Small intestine (tissue), 7 donors: ENCODE measurements around the gene CD74. TPM values are rescaled to one million over a fixed set of nuclear protein-coding genes. Genes with fewer than 3 reads are reported as not detected.
"Not testable (repeated sequence)": the region's sequence is repeated elsewhere in the genome, so short reads cannot be mapped to it uniquely, and the experiment has no call there.

Experiments used
- DNase-seq, 2 donors: peaks; one replicate each; pipeline versions ENCODE4 v3.0.0 to v3.0.0-alpha.2; 2013
- FAIRE-seq: peaks from 2 replicates; lab custom pipeline; 2012; peaks lifted over from hg19 to GRCh38; lab: Jason Lieb, UNC
- H3K27ac ChIP-seq, 3 donors: one replicate each; pipeline ENCODE4 v1.5.1; 2013; ENCODE audit warnings: low read length in 2 of 3, mild to moderate bottlenecking in 2 of 3, control low read depth in 1 of 3, inconsistent platforms in 1 of 3, low read depth in 1 of 3, moderate library complexity in 1 of 3
- H3K27me3 ChIP-seq, 3 donors: one replicate each; pipeline ENCODE4 v1.6.1; 2013; ENCODE audit warnings: low read length in 3 of 3, inconsistent platforms in 1 of 3; ENCODE audit not compliant: control insufficient read depth in 3 of 3, insufficient read depth in 3 of 3
- H3K36me3 ChIP-seq, 3 donors: one replicate each; pipeline ENCODE4 v1.6.1; 2013; ENCODE audit warnings: low read length in 3 of 3, inconsistent platforms in 1 of 3, low read depth in 1 of 3, mild to moderate bottlenecking in 1 of 3, moderate library complexity in 1 of 3; ENCODE audit not compliant: control insufficient read depth in 3 of 3, insufficient read depth in 2 of 3
- H3K4me1 ChIP-seq, 3 donors: one replicate each; pipeline ENCODE4 v1.6.1; 2013; ENCODE audit warnings: low read length in 2 of 3, inconsistent platforms in 1 of 3, low read depth in 1 of 3, mild to moderate bottlenecking in 1 of 3, moderate library complexity in 1 of 3; ENCODE audit not compliant: control insufficient read depth in 3 of 3, insufficient read depth in 2 of 3
- H3K4me3 ChIP-seq, 3 donors: one replicate each; pipeline ENCODE4 v1.5.1; 2013; ENCODE audit warnings: low read length in 3 of 3, control low read depth in 1 of 3, inconsistent platforms in 1 of 3, low read depth in 1 of 3, mild to moderate bottlenecking in 1 of 3, moderate library complexity in 1 of 3
- H3K9me3 ChIP-seq, 2 donors: one replicate each; pipeline ENCODE4 v1.6.1; 2013; ENCODE audit warnings: low read depth in 1 of 2, low read length in 1 of 2; ENCODE audit not compliant: control insufficient read depth in 2 of 2, insufficient read depth in 1 of 2
- WGBS, 3 donors: extraction: QIAGEN DNeasy Blood & Tissue Kit; methylation state at CpG; one replicate each; pipeline ENCODE4 v1.1.7; 2013; 5-methylcytosine and 5-hydroxymethylcytosine counted together
- polyA plus RNA-seq, 4 donors: library from polyadenylated mRNA; stranded (reverse) in 3 of 4; unstranded in 1 of 4; fragments of 200-250 nt in 3 of 4; fragments of 120-200 nt in 1 of 4; gene quantifications; one replicate each; pipeline versions ENCODE4 v1.2.1 to v1.2.3, GENCODE V29; 2013
- donor health status: healthy with polysubstance abuse.
- donor health status: control.
- donor health status: control.
- donor health status: Bipolar disorder and iron deficiency.
- donor health status: healthy.

Gene CD74
- polyA plus RNA-seq, 4 donors = 288 to 939 (median 754) TPM

DNA sequence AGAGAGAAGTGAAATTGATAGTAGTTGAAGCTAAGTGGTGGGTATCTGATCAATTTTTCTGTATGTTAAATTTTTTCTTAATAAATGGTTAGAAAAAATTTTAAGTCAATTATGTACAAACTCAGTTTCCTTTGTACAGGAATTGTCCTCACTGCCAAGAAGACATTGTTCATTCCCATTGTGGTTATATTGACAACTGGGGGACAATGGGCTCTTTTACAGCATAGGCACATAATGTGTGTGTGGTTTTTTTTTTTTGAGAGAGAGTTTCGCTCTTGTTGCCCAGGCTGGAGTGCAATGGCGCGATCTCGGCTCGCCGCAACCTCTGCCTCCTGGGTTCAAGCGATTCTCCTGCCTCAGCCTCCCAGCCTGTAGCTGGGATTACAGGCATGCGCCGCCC lies 13.5 kb upstream of the CD74 start:
- not testable (repeated sequence) for H3K4me3 ChIP-seq, H3K36me3 ChIP-seq, H3K9me3 ChIP-seq, DNase-seq, FAIRE-seq, H3K27ac ChIP-seq, H3K27me3 ChIP-seq
- H3K4me1 ChIP-seq = peaks cover 0 to 22% (median 3%) of the 10 kb centered on the region in 3 donors
- 94 to 98% (median 95%) methylated on average over 9 of the region's 9 CpGs for WGBS, 3 donors

GRCh38 chr5:150422758-150423157 lies 10.0 kb upstream of the CD74 start:
- DNase-seq = no peak
- H3K4me3 ChIP-seq = no peak overlapping the region
- H3K27me3 ChIP-seq = no peaks in the 10 kb centered on the region
- no peaks in the 10 kb centered on the region for H3K9me3 ChIP-seq
- H3K27ac ChIP-seq = no peak overlapping the region
- no peaks in the 10 kb centered on the region for H3K36me3 ChIP-seq
- peaks cover 0 to 5% (median 0%) of the 10 kb centered on the region in 3 donors for H3K4me1 ChIP-seq
- FAIRE-seq = no peak
- 62 to 79% (median 69%) methylated on average over 3 of the region's 3 CpGs for WGBS, 3 donors

- Histone ChIP-seq H3K36me3 (no peaks in the 10 kb centered on the region), H3K27ac (no peak overlapping the region), H3K9me3 (no peaks in the 10 kb centered on the region), H3K27me3 (no peaks in the 10 kb centered on the region), H3K4me1 (no peaks in the 10 kb centered on the region), H3K4me3 (no peak overlapping the region)
- WGBS, 3 donors = 55 to 66% (median 63%) methylated on average over 4 of the region's 4 CpGs
- DNase-seq (no peak), FAIRE-seq (no peak)
These were observed 9.4 kb upstream of the CD74 start for GRCh38 chr5:150422075-150422474.

DNA sequence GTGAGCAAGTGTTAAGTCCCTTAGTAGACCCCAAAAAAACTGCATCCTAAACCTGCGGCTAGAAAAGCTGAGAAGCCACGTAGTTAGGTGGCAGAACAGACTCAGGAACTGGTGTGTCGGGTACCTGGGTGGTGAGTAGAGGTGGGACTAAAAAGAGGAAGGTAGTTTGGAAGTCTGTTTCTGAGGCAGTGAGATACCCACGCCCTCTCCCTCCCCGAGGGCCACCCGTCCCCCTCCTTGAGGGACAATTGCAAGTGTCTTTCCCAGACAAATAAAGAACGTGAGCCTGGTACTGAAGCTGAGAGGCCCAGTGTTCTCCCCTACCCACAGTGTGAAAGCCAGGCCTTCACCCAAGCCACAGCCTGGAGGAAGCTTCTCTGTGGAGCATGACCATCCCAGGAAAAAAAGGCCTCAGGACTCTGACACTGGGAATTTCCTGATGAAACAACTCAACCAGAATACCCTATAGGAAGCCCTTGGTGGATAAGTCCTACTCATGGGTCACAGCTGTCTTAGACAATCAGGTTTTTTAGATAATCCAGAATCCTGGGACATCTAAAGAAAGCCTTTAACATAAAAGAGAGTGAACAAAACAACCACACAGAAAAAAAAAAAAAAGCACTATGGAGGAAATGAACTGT lies 7.0 kb upstream of the CD74 start:
- no peak for FAIRE-seq
- no peaks in the 10 kb centered on the region for H3K4me1 ChIP-seq

GRCh38 chr5:150413902-150414790 lies 1.4 kb upstream of the CD74 start:
- not testable (repeated sequence) for H3K36me3 ChIP-seq, H3K4me3 ChIP-seq, H3K9me3 ChIP-seq, FAIRE-seq, H3K27me3 ChIP-seq, DNase-seq
- WGBS, 3 donors = 86 to 93% (median 93%) methylated on average over 16 of the region's 16 CpGs
- Histone ChIP-seq H3K27ac (peak overlapping the region in 2 of 3 donors; percentile 96), H3K4me1 (peaks cover 0 to 25% (median 0%) of the 10 kb centered on the region in 3 donors)

More for the DNA sequence above, 7.0 kb upstream of the CD74 start:
- Histone ChIP-seq H3K4me3 (no peak overlapping the region), H3K9me3 (no peaks in the 10 kb centered on the region), H3K36me3 (no peaks in the 10 kb centered on the region), H3K27ac (no peak overlapping the region), H3K27me3 (no peaks in the 10 kb centered on the region)
- WGBS, 3 donors = 77 to 78% (median 77%) methylated on average over 7 of the region's 7 CpGs
- DNase-seq = no peak

- DNase-seq = no peak
- peak overlapping the region; percentile 74 to 96 (median 96) for H3K27ac ChIP-seq
- no peaks in the 10 kb centered on the region for H3K27me3 ChIP-seq
- no peak for FAIRE-seq
- peak overlapping the region in 2 of 3 donors; percentile 52 to 77 for H3K4me3 ChIP-seq
- H3K36me3 ChIP-seq = peaks cover 0 to 4% (median 0%) of the 10 kb centered on the region in 3 donors
- H3K9me3 ChIP-seq = no peaks in the 10 kb centered on the region
- 40 to 50% (median 42%) methylated on average over 12 of the region's 12 CpGs for WGBS, 3 donors
- H3K4me1 ChIP-seq = peaks cover 0 to 25% (median 0%) of the 10 kb centered on the region in 3 donors
These were observed 629 bp upstream of the CD74 start for GRCh38 chr5:150413176-150413901.

GRCh38 chr5:150411245-150411979 lies 1.3 kb downstream of the CD74 start:
- peak; percentile 39 to 62 for DNase-seq
- peaks cover 0 to 25% (median 0%) of the 10 kb centered on the region in 3 donors for H3K4me1 ChIP-seq

More at GRCh38 chr5:150411245-150411979, 1.3 kb downstream of the CD74 start:
- Histone ChIP-seq H3K4me3 (peak overlapping the region; percentile 45 to 77 (median 52)), H3K27me3 (no peaks in the 10 kb centered on the region), H3K27ac (peak overlapping the region; percentile 74 to 96 (median 96)), H3K36me3 (peaks cover 0 to 14% (median 2%) of the 10 kb centered on the region in 3 donors), H3K9me3 (no peaks in the 10 kb centered on the region)
- no peak for FAIRE-seq
- 30 to 48% (median 32%) methylated on average over 5 of the region's 5 CpGs for WGBS, 3 donors
